GM21528 (cell line): ENCODE results near the gene RAB3IP.
"Not testable (repeated sequence)": the region's sequence is repeated elsewhere in the genome, so short reads cannot be mapped to it uniquely, and the experiment has no call there.

Experiments used
- ATAC-seq: cut with Tn5 transposase; IDR thresholded peaks from one replicate; pipeline ENCODE4 v1.9.1; 2021; ENCODE audit warnings: mild to moderate bottlenecking, moderate library complexity; ENCODE audit not compliant: unreplicated experiment, low FRiP score

RAB3IP gene

DNA sequence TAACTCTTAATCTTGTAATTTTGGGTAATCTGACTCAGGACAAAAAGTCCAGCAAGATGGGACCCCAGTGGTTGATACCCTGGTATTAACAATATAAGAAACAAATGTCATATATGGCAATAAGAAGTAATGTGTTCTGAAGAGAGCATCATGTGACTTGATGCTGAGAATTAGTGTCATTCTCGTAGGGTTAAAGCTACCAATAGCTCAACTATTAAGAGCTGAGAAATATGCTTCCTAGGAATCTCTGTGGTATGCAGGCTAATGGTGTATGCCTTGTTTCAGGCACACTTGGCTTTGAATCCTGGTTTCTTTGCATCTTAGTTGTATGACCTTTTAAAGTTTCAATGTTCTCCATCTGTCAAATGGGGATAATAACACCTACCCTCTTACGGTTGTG, 95.5 kb downstream of the RAB3IP start:
- no peak for ATAC-seq

DNA sequence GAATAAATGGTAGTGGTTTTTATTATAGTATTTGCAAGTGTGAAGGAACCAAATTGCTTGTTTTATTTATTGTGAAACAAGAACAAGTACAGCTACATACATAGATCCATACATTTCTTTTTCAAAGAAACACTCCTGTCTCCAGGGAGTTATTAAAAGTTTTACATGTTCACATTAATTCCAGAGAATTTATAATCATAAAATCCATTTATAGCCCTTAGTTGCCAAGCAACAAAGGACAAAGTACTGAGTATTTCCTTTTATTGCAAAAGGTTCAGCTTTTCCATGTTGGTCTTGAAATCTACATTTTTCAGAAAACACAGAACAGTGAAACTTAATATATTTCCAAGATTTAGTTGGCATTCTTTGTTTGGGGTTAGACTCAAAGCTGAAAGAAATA, 95.9 kb downstream of the RAB3IP start:
- no peak for ATAC-seq

DNA sequence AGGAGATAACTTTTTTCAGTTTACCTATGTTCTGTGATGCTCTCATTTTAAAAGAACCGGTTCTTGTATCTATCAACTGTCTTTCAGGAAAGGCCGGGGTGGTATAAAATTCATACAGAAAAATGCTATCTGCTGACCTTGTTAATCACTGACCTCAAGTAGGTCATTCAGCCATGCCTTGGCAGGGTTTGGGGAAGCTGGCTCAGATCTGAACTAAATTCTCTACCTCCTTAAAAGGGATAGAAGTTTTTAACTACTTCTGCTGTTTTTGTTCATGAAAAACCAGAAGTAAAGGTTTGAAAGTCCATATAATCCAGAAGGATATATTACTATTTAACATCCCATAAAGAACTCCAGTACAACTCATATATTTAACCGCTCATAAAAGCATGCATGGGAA, 96.4 kb downstream of the RAB3IP start:
- no peak for ATAC-seq

DNA sequence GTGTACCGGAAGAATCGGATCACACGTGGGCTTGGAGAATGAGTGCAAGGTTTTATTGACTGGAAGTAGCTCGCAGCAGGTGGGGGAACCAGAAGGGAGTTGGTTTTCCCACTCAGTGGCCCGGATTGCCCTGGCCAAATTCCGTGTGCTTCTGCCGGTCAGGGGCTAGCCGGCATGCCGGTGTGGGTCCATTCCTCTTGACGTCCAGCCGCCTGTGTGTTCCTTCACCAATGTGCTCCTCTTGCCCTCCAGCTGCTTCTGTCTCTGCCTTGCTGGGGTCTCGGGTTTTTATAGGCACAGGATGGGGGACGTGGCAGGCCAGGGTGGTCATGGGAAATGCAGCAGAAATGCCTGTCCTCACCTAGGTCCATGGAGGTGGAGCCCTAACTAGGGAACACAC, 97.4 kb downstream of the RAB3IP start:
- no peak for ATAC-seq

- no peak for ATAC-seq
Observed at GRCh38 chr12:69837191-69837590, 98.5 kb downstream of the RAB3IP start.

DNA sequence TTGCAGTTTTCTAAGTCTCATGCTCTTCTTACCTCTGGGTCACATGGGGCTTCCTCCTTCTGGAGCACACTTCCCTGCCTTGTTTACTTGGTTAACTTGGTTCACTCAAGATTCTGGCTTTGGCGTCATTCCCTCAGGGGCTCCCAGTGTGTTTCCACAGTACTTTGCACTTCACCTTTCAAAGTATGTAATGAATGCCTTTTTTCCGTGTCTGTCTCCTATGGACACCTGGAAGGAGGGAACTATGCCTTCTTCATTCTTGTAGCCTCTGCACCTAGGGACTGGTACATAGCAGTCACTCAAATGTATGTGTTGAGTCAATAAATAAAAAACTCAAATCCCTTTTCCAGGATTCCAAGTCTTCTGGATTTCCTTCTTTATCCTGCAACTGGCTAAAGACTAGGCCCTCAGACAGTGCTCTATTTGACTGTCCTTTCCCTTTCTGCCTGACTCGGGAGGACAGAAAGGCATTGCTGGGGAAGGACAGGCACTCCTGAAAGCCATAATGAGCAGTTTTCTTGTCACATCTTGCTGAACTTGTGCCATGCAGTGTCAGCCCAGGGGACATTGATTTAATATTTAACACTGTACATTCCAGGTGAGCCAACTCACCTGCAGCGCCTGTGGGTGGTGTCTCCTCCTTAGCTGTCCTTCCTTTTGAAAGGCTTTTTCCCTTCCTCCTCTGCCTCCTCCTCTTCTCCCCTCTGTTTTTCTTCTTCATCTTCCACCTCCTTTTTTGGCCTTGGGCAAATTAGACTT, 99.2 kb downstream of the RAB3IP start:
- ATAC-seq: no peak

GRCh38 chr12:69840727-69841126, 102.1 kb downstream of the RAB3IP start:
- ATAC-seq: no peak

DNA sequence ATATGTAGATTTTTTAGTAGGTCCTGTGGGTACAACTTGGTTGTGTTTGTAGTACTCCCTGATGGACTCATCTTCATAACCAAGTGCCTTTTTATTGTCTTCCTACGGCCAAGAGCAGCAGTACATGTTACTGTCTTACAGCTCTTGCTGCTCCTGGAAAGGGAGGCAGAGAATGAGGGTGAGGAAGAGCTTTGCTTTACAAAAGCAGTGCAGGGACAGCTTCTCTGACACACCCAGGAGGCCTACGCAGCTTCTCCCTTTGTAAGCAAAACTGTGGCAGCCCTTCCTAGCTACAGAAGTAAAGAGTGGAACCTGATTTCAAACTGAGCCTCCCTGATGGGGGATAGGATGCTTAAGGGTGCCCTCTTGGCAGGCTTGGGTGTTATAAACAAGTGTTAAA, 104.9 kb downstream of the RAB3IP start:
- ATAC-seq: no peak

DNA sequence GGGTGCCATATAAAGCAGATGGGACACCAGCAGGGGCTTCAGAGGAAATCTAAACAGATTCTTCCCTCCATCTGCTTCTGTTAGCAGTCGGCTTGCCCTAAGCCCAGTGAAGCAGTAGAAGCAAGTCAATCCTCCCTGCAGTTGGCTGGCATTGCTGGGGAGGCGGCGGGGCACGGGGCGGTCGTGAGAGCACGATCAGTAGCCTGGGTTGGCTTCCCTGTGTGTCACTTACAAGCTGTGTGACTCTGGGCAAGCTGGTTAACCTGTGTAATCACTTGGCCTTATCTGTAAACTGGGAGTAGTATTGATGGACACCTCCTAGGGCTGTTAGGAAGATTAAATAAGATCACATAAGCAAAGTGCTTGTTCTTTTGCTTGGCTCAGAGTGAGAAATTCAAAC, 105.8 kb downstream of the RAB3IP start:
- ATAC-seq: no peak

- ATAC-seq: no peak
Observed at GRCh38 chr12:69844836-69845235, 106.2 kb downstream of the RAB3IP start.

DNA sequence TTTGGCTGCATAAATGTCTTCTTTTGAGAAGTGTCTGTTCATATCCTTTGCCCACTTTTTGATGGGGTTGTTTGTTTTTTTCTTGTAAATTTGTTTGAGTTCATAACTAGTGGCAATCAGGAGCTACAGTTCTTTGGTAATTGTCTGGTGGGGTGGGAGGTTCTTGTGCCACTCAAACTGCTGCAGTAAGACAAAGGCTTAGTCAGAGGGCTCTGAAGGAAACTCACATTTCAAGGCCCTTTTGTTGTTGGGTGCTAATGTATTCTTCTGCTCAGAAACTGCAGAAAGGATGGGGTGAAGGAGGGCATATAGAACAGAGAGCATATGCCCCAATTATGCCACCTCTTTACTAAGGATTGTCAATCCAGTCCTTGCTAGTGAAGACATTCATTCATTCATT, 108.3 kb downstream of the RAB3IP start:
- ATAC-seq: no peak

GRCh38 chr12:69851976-69852375, 113.3 kb downstream of the RAB3IP start:
- ATAC-seq: no peak

DNA sequence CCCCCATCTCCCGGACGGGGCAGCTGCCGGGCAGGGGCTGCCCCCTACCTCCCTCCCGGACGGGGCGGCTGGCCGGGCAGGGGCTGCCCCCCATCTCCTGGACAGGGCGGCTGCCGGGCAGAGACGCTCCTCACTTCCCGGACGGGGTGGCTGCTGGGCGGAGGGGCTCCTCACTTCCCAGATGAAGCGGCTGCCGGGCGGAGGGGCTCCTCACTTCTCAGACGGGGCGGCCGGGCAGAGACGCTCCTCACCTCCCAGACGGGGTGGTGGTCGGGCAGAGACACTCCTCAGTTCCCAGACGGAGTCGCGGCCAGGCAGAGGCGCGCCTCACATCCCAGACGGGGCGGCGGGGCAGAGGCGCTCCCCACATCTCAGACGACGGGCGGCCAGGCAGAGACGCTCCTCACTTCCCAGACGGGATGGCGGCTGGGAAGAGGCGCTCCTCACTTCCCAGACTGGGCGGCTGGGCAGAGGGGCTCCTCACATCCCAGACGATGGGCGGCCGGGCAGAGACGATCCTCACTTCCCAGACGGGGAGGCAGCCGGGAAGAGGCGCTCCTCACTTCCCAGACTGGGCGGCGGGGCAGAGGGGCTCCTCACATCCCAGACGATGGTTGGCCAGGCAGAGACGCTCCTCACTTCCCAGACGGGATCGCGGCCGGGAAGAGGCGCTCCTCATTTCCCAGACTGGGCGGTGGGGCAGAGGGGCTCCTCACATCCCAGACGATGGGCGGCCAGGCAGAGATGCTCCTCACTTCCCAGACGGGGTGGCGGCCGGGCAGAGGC, 114.7 kb downstream of the RAB3IP start:
- ATAC-seq: not testable (repeated sequence)

DNA sequence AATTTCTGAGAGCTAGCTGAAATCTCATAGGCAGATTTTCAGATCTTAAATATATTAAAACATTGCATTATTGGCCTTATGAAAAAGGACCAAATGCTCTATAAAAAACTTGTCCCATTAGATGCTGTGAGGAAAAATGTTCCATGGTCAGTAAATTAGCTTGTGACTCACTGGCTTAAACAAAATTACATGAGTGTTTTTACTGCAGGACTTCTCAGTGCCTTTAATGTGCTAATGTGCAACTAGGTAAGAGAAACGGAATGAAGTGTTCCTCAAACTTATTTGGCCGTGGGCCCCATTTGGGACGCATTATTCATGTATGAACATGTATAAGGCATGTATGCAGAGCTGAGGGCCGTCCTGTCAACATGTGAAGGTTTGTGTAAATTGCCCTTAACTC, 128.0 kb downstream of the RAB3IP start:
- ATAC-seq: no peak

- ATAC-seq: no peak
Observed at GRCh38 chr12:69868695-69869094, 130.0 kb downstream of the RAB3IP start.

- ATAC-seq: no peak
Observed at GRCh38 chr12:69872804-69873203, 134.1 kb downstream of the RAB3IP start.
